GM12891 (cell line): ENCODE measurements around the gene PRMT2.

ENCODE experiments used
- POLR2A ChIP-seq: IDR thresholded peaks from 2 replicates; pipeline ENCODE4 v1.6.1; 2011; ENCODE audit warnings: low read depth, low read length, control low read depth
- TAF1 ChIP-seq: IDR thresholded peaks from 2 replicates; pipeline ENCODE4 v1.6.1; 2011; ENCODE audit warnings: low read depth, low read length, control low read depth

DNA sequence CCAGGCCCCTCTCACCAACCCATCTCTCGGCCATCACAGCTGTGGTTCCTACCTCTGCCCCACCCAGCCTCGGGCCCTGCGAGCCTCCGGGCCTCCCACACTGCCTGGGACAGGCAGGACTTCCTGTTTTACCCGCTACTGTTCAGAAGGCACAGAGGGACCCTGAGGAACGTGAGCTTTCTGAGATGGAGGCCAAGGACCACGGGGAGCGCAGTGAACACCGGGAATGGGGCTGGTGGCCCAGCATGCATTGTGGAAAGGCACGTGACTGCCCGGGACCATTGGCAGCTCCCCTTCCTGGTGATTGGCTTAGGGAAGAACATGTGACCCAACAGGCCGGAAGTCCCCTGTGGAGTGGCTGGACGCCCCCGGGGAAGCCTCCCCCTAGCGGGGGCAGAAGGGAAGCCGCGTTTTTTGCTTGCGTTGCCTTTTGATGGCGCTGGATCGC is 37.6 kb upstream of the PRMT2 start:
- no peak for TF ChIP-seq TAF1
- no peak for TF ChIP-seq POLR2A
